Hematopoietic multipotent progenitor cell (in vitro differentiated cells): ENCODE results near the gene P2RX3. TPM values are rescaled to one million over a fixed set of nuclear protein-coding genes. Genes with fewer than 3 reads are reported as not detected.
A peak's percentile ranks its signal among the peaks of the same experiment; 100 is the strongest.

ENCODE experiments used
- DNase-seq, 3 donors: peaks; one replicate each; pipeline ENCODE4 v3.0.0-alpha.2; 2011 to 2015; ENCODE audit warnings: low read depth in 2 of 3, low spot score in 2 of 3
- total RNA-seq: library from RNA; depleted of rRNA; stranded (reverse); fragments of >200 nt; gene quantifications from one replicate; pipeline ENCODE4 v1.2.3, GENCODE V29; 2012

The P2RX3 gene
- total RNA-seq, 1 donor: not detected

- DNase-seq: no peak
Measured at GRCh38 chr11:57309106-57310059, 28.8 kb upstream of the P2RX3 start.

- DNase-seq: no peak
Measured at GRCh38 chr11:57310091-57310490, 28.1 kb upstream of the P2RX3 start.

- DNase-seq: peak in 1 of 3 donors; percentile 27
Measured at GRCh38 chr11:57310630-57311086, 27.5 kb upstream of the P2RX3 start.

- peak in 2 of 3 donors; percentile 68 to 85 for DNase-seq
Measured at GRCh38 chr11:57311109-57311936, 26.8 kb upstream of the P2RX3 start.

- no peak for DNase-seq
Measured at GRCh38 chr11:57312511-57313021, 25.6 kb upstream of the P2RX3 start.

DNA sequence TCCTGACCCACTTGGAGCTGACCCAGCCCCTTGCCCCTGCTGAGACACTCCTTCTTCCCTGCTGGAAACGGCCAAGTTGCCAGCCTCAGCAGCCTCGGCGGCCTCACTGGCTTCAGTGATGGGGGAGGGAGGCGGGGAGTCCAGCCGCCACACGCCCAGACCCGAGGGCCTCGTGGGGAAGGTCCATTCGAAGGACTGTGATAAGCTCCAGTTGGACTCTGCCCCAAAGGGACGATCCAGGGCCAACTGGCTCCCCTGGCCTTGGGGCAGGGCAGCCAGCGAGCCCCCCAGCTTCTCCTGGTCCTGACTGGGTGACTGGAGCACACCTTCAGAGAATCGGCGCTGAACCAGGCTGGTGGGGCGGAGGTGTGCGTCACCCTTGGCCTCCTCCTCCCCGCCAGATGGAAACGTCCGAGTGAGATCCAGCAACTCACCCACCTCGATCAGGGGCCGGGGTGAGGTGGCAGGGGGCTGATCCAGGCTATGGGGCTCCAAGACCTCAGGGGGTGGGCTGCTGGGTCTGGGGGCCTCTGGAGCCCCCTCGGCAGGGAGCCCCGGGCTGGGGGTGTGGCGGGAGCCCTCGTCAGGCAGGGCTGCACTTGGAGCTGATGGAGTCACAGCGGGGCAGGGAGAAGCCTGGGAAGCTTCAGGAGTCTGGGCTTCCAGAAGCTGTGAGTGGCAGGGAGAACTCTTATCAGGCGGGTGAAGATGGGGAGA lies 24.9 kb upstream of the P2RX3 start:
- no peak for DNase-seq

DNA sequence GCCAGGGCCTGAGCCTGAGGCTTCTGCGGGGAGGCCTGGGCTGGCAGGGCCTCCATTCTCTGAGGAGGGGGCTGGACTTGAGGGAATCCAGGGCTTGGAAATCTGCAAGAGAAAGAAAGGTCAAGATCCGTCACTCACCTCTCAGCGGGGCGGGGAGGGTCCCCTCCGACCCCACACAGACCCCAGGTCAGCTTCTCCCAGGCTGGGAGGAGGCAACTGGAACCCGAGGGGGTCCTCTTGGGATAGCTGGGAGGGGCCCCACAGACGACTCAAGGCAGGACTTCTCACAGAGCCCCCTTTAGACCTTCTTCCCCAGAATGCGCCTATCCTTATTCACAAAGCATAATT lies 24.4 kb upstream of the P2RX3 start:
- DNase-seq: no peak

DNA sequence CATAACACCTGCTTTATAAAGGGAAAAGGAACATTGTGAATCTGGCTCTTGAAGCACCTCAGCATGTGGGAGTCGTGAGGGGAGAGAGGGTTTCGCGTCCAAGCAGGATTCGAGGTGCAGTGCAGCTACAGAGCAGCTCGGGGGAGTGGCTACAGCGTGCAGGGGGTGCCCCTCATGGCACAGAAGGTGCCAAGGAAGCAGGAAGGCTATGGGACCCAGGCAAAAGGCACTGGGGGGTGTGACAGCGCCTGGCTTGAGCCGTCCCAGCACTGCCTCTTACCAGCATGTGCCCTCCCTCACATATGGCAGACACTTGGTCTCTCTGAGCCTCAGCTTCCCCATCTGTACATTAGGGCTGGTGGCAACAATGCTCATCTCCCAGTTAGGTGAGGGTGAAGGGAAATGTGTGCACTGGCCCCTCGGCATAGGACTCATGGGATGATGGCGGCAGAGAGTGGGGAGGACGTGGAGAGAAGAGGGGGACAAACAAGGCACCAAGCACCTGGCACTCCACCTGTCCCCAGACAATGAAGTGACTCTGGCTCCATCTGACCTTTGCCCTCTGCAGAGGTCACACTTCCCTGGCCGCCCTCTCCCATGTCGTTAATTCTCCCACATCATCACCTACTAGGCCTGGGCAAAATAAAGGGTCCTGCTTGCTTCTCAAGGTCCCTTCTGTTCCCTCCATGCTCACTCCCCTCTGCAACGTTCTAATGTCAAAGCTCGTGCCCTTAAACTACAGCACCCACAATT lies 23.8 kb upstream of the P2RX3 start:
- no peak for DNase-seq

DNA sequence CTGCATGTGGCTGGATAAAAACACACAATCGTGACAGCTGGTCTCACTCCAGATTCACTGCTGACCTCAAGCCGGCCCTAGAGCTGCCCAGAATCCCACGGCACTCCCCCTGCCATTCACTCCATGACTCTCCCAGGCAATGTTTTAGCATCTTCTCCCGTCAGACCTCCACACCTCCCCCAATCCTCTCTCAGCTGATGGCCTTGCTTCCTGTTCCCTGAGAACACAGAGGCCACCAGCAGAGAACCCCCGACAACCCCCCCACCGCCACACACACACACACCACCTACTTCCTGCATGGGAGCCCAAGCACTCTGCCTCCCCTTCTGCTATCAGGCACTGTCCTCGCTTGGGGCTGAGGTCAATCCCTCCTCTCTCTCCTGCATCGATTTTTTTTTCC lies 22.7 kb upstream of the P2RX3 start:
- DNase-seq: peak in 2 of 3 donors; percentile 42 to 78

GRCh38 chr11:57316017-57316416 lies 22.1 kb upstream of the P2RX3 start:
- no peak for DNase-seq

DNA sequence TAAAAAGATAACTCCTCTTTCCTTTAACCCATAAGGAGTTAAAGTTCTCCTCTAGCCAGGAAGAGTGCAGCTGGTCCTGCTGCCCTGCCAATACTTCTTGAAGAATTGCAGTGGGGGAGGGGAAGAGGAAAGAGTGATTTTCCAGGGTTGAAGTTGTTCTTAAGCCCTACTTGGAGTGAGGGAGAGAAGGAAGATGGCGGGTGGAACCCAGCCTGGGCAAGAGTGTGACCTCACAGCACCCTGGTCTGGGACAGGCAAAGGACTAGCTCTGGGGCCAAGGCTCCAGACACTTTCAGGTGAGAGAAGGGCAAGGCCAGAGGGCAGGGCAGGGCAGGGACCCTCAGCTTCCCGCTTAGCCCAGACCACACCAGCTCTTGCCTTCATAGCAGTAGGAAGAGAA lies 20.0 kb upstream of the P2RX3 start:
- no peak for DNase-seq

DNA sequence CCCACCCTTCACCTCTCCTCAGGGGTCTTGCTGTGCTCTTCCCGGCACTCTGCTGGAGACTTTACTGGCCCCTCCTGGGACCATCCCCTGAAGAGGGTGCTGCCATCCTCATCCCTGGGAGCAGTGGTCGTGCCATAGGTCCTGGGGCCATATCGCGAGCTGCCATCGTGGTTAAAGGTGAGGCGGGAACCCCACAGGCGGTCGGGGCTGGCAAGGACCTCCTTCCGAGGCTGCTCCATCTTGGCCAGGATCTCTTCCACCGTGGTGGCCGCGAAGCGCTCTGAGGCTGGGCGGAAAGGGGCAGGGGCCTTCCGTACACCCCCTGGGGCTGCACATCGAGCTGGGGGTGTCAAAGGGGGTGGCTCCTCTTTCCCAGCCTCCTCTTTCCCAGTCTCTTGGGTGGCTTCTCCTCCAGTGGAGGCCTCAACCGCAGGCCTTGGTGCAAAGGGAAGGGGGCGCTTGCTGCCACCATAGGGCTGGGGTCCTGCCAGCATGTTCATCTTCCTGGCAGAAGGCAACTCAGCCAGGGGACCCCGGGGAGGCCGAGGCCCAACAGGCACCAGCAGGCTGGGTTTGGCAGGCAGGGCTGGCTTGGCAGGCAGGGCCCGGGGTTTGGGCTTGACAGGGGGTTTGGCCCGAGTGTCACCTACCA lies 18.0 kb upstream of the P2RX3 start:
- no peak for DNase-seq

DNA sequence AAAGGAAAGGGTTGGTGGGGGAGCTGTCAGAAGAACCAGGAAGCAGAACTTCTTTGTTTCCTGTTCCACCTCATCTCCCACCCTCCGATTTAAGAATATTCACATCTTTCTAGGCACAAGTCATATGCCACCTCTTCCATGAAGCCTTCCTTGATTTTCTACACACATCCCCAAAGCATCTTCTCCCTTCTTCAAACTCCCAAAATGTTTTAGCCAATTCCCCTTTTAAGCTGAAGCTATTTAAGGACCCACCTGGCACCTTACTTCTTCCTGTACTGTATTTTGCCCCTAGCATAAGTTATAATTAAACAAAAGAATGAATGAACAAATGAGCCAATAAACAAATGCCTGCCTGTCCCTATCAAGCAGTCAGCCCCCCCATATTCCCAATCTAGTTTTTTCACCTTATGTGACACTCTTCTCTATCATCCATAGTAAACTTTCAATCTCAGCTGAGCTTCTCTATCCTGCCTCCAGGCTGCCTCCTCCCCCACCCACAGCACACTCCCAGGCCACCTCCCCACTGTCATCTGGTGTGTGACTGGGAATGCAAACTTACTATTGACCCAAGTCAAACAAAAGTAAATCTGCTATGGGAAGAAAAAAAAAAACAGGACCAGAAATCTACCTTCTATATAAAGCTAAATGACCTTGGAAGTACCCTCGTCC lies 17.3 kb upstream of the P2RX3 start:
- DNase-seq: no peak

DNA sequence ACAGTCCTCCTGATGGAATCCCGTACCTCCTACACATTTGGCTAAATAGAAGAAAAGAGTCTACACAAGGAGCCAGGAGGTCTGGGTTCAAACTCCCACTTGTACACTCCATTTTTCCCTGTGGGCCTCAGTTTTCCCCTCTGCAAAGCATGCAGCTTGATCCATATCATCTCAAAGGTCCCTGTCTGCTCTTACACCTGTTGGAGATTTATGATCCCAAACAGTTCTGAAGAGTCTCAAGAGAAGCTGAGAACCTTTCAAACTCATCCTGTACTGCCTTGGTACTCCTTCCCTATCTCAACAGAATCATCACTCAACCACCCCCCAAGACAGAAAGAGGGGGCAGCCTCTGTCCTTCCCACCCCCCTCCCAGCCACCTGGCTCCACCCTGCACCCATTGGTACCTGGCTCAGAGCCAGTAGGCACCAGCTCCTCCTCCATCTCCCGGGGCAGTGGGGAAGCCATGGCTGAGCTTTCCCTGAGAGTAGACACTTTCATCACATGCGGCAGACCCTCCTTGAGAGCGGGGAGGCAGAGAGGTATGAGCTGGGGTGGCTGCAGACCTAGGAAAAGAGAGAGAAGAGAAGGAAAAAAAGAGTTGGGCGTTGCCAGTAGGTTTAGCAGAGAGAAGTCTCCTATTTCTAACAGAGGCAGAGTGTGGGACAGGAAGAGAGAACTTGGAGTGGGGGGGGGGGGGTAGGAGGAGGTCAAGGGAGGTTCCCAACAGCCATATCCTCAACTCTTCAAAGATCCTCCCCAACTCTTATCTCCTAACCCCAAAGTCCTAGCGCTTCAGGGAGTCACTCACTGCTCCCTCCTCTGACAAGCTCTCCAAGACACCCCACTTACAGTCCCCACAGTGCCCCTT lies 16.5 kb upstream of the P2RX3 start:
- no peak for DNase-seq

DNA sequence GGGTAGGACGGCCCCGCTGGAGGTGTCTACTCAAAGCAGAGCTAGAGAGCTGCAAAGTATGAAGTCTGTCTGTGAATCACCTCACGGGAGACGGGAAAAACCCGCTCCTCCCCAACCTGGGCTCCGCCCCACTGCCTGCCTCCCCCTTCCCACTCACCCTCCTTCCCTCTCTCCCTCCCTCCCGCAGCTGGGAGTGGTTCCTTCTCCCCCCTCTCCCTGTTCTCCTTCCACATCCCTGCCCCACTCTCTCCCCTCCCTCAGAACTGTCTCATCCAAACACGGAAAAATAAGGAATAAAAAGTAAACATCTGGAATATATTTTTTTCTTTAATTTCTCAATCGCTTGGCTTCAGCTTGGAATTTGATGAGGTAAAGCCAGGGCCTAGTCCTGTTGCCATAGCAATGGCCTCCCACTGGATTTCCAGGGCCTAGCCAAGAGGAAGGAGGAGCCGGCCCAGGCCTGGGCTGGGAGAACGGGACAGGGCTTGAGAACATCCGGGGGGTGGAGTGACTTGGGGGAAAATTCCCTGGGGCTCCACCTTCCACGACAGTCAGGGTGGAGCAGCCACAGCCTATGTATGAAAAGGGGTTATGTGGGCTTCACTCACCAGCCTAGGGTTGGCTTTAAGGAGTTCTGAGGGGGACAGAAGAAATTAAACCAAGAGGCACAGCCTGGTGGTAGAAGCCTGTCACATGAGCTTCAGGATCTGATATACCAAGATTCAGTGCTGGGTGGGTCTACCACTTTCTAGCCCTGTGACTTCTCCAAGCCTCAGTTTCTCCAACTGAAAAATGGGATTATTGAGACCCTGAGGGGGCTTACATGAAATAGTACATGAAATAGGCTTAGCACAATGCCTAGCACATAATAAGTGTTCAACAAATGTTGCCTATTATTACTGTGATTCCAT lies 15.6 kb upstream of the P2RX3 start:
- DNase-seq: peak in 1 of 3 donors; percentile 12

- no peak for DNase-seq
Measured at GRCh38 chr11:57323167-57323854, 14.8 kb upstream of the P2RX3 start.

DNA sequence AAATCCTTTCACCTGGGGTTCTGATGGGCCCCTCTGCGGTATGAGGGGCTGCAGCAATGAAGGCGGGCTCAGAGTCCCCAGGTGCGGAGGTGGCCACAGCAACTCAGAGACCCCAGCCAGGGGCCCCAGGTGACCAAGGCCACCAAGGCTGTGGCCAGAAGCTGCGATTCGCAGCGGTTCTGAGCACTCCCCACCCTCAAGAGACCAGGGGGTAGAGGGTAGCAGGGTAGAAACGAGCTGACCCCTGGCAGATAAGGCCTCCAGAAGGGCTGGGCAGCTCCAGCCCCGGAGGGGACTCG lies 14.3 kb upstream of the P2RX3 start:
- no peak for DNase-seq
